Brain microvascular endothelial cell (primary cell): Measurements from ENCODE around the gene GCDH.

Source experiments
- DNase-seq: peaks from one replicate; pipeline ENCODE4 v3.0.0-alpha.2; 2020
- H3K27ac ChIP-seq: fragments of 250-450 bp; sonication (Bioruptor Pico); 2 replicates; pipeline ENCODE4 v1.5.1; 2020; ENCODE audit warnings: mild to moderate bottlenecking, moderate library complexity
- H3K27me3 ChIP-seq: fragments of 250-450 bp; sonication (Bioruptor Pico); replicated peaks from 2 replicates; pipeline ENCODE4 v1.5.1; 2020; ENCODE audit warnings: mild to moderate bottlenecking
- H3K36me3 ChIP-seq: fragments of 250-450 bp; sonication (Bioruptor Pico); replicated peaks from 2 replicates; pipeline ENCODE4 v1.5.1; 2020; ENCODE audit warnings: mild to moderate bottlenecking
- H3K4me3 ChIP-seq: 2 replicates; pipeline ENCODE4 v1.5.1; 2011; ENCODE audit warnings: low read depth, mild to moderate bottlenecking, control low read depth, low read length, moderate library complexity
- in situ Hi-C: cut with HindIII; loops from 2 replicates; pipeline ENCODE4 v1.10.0; 2017; ENCODE audit warnings: low sequenced_read_pairs, low pct_ligation_motif_present
- TF ChIP-seq, protein P1 (sequence below): IDR thresholded peaks from 2 replicates; pipeline ENCODE4 v1.5.1; 2011; ENCODE audit warnings: low read depth, mild to moderate bottlenecking, moderate library complexity, low read length, control low read depth, inconsistent platforms; ENCODE audit errors: missing control alignments

The GCDH gene

GRCh38 chr19:12946092-12946721 lies 55.2 kb downstream of the GCDH start:
- H3K36me3 ChIP-seq: peaks cover 55% of the 10 kb centered on the region
- in situ Hi-C loops: no loop called here
- H3K27ac ChIP-seq: peak overlapping the region; percentile 88
- H3K27me3 ChIP-seq: no peaks in the 10 kb centered on the region
- TF ChIP-seq, protein P1, sequence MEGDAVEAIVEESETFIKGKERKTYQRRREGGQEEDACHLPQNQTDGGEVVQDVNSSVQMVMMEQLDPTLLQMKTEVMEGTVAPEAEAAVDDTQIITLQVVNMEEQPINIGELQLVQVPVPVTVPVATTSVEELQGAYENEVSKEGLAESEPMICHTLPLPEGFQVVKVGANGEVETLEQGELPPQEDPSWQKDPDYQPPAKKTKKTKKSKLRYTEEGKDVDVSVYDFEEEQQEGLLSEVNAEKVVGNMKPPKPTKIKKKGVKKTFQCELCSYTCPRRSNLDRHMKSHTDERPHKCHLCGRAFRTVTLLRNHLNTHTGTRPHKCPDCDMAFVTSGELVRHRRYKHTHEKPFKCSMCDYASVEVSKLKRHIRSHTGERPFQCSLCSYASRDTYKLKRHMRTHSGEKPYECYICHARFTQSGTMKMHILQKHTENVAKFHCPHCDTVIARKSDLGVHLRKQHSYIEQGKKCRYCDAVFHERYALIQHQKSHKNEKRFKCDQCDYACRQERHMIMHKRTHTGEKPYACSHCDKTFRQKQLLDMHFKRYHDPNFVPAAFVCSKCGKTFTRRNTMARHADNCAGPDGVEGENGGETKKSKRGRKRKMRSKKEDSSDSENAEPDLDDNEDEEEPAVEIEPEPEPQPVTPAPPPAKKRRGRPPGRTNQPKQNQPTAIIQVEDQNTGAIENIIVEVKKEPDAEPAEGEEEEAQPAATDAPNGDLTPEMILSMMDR: no peak
- peak; percentile 83 for DNase-seq
- H3K4me3 ChIP-seq: peak overlapping the region; percentile 77

GRCh38 chr19:12946731-12947496 lies 56.0 kb downstream of the GCDH start:
- Histone ChIP-seq H3K36me3 (peaks cover 57% of the 10 kb centered on the region), H3K27me3 (no peaks in the 10 kb centered on the region), H3K4me3 (peak overlapping the region; percentile 77), H3K27ac (peak overlapping the region; percentile 88)
- no peak for DNase-seq
- TF ChIP-seq, protein P1: no peak
- in situ Hi-C loops: no loop called here

DNA sequence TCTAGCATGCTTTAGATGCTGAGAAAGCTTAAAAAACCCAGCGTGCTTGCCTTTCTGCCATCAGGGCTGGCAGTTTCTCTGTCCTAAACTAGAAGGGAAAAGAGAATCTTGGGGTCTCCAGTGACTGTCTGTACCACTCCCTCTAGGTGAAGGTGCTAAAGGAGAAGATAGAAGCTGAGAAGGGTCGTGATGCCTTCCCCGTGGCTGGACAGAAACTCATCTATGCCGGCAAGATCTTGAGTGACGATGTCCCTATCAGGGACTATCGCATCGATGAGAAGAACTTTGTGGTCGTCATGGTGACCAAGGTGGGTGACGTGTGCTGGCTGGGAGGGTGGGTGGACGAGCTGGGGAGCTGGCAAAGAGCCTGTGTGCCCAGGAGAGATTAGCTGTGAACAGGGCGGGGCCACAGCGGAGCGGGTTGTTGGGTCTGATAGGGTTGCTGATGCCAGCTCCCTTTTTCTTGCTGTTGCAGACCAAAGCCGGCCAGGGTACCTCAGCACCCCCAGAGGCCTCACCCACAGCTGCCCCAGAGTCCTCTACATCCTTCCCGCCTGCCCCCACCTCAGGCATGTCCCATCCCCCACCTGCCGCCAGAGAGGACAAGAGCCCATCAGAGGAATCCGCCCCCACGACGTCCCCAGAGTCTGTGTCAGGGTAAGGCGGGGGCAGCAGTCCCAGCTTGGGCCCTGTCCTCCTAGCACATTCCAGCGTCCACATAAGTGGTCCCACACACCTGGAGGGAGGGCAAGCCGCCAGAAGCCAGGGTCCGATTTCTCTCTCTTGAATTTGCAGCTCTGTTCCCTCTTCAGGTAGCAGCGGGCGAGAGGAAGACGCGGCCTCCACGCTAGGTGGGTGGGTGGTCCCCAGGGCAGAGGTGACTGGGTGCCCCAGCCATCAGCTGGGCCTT lies 57.0 kb downstream of the GCDH start:
- in situ Hi-C loops: no loop called here
- TF ChIP-seq, protein P1: no peak
- no peak overlapping the region for H3K27ac ChIP-seq
- H3K27me3 ChIP-seq: no peaks in the 10 kb centered on the region
- no peak overlapping the region for H3K4me3 ChIP-seq
- DNase-seq: no peak
- peaks cover 61% of the 10 kb centered on the region for H3K36me3 ChIP-seq

- TF ChIP-seq, protein P1: no peak
- no peak overlapping the region for H3K4me3 ChIP-seq
- no peak for DNase-seq
- H3K27ac ChIP-seq: no peak overlapping the region
- in situ Hi-C loops: no loop called here
- H3K36me3 ChIP-seq: peaks cover 60% of the 10 kb centered on the region
- no peaks in the 10 kb centered on the region for H3K27me3 ChIP-seq
Measured at GRCh38 chr19:12948612-12949362, 57.8 kb downstream of the GCDH start.
